Inflammatory macrophage treated with lipopolysaccharide for 1 hour (primary cell): ENCODE measurements around the gene ABCG5.

Experiments used
- DNase-seq, 2 donors: peaks; one replicate each; pipeline ENCODE4 v3.0.0-alpha.2; 2020 to 2022

ABCG5 gene

DNA sequence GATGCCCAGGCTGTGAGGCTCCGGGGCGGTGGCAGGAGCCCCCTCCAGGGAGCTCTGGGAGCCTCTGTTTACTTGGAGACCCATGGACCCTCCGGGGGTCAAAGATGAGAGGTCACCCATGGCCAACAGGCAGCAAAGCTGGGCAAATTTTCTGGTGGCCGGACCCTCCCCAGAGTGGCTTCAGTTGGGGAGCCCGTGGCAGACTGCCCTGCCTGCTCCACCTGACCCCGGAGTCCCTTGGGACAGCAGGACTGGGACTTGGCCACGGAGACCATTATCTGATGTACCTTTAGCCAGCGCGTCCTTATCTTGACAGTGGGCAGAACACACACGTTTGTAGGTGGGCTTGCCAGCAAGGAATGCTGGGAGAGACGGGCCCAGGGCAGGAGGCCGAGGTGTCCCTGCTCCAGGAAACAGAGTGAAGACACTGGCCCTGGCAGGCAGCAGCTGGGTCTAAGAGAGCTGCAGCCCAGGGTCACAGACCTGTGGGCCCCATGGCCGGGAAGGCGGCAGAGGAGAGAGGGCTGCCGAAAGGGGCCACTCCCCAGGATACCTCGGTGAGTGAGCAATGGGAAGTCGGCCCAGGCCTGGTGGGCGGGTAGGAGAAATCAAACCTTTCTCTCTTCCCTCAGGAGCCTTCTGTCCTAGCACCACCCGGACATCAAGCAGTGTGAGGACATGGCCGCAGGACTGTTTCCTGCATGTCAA lies at the start of gene ABCG5, which contains the start of gene ABCG8:
TSS of gene ABCG5 (minus strand) at position 280 of the 708 bp plus-strand sequence. CDS start at position 120, 160 bp downstream.
TSS of gene ABCG8 (plus strand) at position 412 of the 708 bp plus-strand sequence. CDS start at position 495, 83 bp downstream.
- no peak for DNase-seq

DNA sequence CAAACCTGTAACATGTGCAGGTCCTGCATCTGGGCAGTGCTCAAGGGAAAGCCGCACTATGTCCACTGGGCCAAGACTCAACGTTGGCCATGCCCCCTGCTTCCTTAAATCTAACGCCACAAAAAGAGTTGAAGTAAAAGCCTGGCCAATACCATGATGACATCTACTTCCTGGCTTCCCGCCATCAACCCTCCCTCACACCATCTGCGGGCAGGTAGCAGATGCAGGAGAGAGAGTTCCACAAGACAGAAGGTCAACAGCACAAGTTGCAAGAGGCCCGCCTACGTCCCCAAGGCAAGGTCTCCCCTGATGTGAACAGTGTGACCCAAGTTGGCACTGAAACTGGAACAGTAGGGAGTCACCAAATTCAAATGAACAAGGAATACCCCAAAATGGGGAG lies 48.5 kb upstream of the ABCG5 start:
- DNase-seq: no peak

DNA sequence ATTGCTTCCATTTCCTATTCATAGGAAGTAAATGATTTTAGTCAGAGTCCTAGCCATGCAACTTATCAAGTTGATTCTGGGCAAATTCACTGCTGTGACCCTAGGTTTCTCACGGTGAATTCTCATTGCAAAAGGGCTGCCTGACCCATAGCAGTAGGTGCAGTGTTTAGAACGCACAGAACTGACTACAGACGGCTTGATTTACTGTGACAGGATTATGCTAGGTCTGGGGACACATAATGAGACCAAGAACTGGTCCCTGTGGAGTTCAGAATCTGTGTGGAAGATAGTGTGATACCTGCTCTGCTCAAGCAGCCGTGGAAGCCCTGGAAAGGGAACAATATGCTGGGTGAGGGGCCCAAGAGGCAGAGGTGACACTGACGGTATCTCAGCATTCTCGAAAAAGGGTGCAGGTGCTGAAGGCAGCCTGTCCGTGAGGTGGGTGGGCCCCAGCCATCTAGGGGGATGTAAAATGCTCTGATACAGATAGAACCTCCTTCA lies 46.5 kb upstream of the ABCG5 start:
- DNase-seq: no peak

DNA sequence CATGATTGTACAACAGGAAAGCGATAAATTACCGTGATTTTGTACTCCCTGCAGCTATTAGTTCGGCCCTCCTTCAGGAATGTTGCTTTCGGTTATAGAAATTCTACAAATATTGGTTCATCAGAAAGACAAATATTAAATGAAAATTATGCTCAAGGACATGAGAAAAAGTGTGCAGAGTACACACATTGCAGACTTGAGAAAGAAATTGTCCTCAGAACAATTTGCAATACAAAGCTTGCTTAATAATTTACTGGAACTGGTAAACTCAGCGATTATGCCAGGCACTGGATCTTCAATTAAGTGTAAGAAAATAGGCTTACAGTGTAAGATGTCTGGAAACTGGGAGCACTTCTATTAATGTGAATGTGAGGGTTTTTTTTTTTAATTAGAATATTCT lies 46.0 kb upstream of the ABCG5 start:
- DNase-seq: no peak

DNA sequence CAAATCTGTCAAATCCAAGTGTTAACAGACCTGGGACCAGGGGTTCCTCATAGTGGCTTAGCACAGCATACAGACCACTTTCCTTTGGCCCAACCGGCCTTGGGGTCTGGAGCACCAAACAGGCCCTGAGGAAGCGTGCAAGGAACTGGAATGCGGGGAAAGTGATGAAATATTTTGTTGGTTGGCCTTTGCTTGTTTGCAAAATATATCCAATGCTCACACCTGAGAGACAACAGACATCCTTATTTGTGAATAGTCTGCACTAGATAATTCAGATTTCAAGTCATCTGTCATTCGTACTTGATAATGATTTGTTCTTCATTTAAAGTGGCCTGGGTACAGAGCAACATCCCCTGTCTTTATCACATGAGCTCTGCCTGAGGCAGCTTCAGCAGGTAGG lies 43.7 kb upstream of the ABCG5 start:
- no peak for DNase-seq

DNA sequence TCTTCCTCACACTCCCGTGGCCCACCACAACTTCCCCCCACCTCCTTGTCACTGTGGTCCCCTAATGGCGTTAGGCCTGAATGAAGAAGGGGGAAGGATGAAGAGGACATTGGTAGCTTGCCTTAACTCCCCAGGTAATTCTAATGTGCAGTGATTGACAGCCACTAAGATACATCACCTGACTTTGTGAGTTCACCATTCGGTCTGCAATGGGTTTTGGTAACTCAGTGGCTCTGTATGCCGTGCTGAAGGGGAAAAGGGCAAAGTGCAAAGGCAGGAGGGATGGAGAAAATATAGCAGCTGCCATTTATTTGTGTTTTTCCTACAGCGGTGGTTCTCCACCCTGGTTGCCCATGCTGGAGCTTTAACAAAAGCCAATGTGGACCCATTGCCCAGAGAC lies 42.3 kb upstream of the ABCG5 start:
- DNase-seq: no peak

DNA sequence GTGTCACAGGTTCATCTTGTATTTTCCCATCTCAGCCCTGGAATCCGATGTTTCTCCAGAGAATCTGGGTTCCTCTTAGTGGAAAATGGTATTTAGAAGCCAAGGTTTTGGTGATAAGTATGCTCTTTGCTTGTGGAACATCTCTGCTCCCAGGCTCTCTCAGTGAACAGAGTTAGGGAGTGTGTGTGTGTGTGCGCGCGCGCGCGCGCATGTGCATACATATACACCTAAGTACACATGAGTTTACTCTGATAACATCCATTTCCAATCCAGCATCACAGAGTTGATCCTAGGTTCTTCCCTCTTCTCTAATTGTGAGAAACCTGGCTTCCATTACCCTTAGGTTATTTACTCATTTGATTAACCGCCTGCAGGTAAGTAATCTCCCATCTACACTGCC lies 41.8 kb upstream of the ABCG5 start:
- no peak for DNase-seq

DNA sequence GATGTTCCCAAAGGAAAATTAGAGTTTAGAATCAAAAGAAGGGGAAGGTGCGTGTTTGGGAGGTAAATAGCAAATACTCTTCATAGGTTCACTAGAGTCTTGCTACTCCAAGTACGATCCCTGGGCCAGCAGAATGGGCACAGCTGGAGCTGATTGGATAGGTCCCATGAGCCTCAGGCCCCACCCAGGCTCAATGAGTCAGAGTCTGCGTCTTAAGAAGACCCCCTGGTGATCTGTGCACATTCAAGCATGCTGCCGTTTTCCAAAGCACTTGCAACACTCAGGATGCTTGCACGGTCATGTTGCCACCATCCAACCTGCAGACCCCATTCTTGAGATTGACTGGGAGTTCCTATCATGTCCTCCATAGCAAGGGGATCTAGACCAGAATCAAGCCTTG lies 40.6 kb upstream of the ABCG5 start:
- DNase-seq: no peak

DNA sequence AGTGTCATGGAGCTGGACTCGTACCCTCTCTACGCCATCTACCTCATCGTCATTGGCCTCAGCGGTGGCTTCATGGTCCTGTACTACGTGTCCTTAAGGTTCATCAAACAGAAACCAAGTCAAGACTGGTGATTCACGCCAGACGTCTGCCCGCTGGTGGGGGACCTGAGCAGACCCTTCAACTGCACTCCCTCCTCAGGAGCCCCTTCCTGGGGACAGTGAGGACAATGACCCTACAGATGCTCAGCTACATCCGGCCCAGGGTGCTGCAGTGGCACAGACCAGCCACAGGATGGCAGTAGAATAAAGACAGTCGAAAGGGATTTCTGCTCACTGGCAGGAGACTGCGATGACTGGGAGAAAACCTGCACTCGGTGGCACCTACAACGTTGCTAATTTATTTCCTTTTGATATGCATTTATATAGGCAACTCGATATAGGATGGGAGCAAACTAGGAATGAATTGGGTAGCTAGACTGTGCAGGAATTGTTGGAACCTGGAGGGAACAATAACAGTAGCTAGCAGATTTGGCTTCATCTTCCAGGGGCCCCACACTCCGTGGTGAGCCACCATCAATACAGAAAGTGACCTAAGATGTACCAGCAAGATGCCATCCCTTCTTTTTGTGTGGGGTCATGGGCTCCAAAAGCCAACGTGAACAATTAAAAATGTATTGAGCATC lies 39.3 kb upstream of the ABCG5 start:
- DNase-seq: peak; percentile 12 to 63

DNA sequence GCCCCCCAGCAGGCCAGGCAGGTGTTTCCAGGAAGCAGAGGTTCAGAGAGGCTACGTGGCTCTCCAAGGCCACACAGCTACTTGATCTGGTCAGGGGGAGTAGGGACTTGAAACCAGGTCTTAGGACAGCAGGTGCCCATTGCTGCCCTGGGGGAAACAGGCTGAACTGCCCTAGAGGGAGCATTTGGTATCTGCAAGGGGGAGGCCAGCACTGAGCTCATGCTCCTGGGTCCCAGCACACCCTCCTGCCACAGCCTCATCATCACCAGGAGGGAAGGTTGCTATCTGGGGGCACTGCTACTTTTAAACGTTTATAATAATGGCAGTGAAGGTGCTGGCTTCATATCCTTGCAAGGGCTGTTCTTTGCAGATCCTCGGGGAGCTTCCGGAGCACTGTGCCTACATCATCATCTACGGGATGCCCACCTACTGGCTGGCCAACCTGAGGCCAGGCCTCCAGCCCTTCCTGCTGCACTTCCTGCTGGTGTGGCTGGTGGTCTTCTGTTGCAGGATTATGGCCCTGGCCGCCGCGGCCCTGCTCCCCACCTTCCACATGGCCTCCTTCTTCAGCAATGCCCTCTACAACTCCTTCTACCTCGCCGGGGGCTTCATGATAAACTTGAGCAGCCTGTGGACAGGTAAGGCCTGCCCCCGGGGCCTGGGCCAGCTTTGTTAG lies 36.3 kb upstream of the ABCG5 start:
- DNase-seq: no peak

DNA sequence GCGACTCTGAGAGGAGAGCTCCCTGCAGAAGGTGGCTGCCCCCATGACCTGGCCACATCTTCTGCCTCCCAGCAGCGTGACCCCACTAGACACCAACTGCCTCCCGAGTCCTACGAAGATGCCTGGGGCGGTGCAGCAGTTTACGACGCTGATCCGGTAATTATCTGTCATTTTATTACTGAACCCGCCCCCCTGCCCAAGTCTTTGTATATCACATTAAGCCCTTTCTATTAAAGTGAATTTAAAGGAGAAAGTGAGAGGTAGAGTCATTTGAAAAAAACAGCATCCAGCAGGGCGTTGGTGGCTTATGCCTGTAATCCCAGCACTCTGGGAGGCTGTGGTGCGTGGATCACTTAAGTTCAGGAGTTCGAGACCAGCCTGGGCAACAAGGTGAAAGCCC lies 33.5 kb upstream of the ABCG5 start:
- DNase-seq: no peak

DNA sequence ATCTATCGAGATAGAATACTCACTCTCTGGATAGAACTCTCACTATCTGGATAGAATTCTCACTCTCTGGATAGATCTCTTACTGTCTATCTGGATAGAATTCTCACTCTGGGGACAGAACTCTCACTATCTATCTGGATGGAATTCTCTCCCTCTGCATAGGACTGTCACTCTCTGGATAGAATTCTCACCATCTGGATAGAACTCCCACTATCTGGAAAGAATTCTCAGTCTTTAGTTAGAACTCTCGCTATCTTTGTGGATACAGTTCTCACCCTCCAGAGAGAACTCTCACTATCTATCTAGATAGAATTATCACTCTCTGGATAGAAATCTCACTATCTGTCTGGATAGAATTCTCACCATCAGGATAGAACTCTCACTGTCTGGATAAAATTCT lies 16.7 kb upstream of the ABCG5 start:
- DNase-seq: no peak

DNA sequence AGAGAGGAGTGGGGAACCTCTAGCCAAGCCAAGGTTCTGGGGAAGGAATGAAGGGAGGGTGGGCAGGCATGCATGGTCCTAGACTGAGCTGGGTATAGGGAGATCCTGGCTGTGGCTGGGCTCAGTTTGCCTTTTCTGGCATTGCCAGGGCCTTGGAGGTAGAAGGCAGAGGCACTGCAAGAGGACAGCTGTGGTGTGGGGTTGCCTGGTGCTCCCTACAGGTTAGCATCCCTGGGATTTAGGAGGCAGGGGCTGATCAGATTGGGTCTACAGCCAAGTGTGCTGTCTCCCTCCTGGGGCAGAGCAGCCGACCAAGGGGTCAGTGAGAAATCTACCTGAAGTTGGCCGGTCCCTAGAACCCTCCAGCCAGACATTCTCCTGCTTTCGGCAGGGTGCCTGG lies 16.0 kb upstream of the ABCG5 start:
- DNase-seq: no peak

DNA sequence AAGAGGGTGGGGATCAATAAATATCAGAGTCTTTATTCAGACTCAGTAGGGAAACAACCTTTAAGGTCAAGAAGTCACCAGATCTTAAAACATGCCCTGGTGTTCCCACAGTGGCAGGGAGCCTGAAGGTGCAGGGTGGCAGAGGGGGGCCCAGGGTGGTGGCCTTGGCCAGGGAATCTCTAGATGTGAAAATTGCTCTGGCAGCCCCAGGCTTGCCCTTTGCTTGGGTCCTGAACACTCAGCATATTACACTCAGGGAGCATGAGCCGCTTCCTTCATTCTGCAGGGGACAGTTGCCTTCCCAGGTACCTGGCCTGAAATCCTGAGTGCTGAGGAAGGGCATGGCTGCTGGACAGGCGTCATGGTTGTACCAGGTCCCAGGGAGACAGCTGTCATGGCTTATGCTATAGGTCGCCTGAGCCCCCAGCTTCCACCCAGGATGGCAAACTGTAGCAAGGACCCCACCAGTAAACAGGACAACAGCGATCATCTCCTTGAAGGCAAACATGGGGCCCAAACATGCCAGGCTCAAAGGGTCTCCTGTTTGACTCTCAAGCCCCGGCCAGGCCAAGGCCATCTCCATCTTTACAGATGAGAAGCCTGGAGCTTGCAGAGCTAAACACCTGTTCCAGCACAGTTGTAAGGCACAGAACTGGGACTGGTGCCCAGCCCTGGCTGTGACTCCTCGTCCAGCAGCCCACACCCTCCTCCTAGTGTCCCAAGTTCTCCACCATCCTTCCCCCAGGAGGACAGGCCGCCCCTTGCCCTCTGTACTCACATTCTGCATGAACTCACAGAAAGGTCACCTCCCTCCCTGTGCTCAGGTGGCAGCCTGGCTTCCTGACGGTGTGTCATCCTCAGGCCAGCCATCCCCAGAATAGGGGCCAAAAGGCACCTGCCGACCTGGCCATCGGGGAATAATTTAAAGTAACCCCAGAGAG lies 14.8 kb upstream of the ABCG5 start:
- no peak for DNase-seq

DNA sequence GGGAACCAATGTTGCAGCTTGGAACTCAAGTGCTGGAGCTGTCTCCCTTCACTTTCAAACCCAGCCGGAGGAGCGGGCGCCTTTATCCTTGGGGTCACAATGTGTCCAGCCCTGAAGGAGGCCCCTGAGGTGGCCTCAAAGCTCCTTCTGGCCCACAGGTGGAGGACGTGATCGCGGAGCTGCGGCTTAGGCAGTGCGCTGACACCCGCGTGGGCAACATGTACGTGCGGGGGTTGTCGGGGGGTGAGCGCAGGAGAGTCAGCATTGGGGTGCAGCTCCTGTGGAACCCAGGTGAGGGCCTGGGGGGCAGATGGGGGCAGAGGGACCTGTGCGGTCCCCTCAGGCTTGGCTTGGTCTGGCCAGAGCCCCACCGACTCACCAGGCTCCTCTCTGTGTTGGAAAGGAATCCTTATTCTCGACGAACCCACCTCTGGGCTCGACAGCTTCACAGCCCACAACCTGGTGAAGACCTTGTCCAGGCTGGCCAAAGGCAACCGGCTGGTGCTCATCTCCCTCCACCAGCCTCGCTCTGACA lies 13.6 kb upstream of the ABCG5 start:
- no peak for DNase-seq

DNA sequence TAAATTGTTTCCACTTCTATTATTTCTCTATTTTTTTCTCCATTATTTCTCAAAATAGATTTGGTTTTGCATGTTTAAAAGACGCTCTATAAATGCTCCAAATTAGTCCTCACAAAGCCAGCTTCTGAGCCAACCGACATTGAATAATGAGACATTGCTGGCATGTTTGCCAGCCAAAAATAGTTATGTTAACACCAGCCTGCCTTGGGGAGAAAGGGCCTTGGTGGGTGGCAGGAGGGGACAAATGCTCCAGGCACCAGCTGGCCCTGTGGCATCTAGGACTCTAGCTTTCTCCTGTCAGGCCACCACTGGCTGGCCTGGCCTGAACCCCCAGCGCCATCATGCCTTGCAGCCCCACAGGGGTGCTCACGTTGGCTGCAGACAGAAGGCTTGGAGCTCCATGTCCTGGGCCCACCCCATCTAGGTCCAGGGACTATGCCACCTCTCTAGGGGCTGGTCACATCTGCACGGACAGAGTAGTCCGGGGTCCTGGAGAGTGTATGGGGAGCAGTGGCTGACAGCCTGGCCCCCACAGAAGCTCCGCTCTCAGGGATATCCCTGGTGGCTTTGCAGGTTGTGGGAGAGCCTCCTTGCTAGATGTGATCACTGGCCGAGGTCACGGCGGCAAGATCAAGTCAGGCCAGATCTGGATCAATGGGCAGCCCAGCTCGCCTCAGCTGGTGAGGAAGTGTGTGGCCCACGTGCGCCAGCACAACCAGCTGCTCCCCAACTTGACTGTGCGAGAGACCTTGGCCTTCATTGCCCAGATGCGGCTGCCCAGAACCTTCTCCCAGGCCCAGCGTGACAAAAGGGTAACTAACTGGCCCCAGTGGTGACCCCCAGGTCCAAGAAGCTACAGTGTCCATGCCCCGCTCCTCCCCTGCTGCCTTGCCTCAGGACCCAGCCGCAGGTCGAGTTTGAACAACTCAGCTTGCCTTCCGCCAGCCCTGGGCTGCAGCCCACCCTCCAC lies 12.7 kb upstream of the ABCG5 start:
- no peak for DNase-seq

DNA sequence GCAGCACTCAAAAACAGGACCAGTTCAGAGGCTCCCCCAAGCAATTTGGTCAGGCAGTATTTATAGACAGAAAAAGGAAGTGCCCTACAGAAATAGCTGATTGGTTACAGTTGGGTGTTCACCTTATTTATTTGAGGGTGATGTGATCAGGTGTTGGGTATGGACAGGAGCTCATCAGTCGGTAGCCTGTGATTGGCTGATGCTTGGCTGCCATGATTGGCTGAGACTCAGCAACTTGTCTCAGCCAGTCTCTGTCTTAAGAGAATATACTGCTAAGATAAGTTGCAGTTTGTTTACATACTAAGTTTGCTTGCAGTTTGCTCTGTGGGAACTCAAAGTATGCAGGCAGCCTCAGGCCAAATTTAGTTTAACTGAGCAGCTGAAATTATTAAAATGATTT lies 9.6 kb upstream of the ABCG5 start:
- DNase-seq: no peak

DNA sequence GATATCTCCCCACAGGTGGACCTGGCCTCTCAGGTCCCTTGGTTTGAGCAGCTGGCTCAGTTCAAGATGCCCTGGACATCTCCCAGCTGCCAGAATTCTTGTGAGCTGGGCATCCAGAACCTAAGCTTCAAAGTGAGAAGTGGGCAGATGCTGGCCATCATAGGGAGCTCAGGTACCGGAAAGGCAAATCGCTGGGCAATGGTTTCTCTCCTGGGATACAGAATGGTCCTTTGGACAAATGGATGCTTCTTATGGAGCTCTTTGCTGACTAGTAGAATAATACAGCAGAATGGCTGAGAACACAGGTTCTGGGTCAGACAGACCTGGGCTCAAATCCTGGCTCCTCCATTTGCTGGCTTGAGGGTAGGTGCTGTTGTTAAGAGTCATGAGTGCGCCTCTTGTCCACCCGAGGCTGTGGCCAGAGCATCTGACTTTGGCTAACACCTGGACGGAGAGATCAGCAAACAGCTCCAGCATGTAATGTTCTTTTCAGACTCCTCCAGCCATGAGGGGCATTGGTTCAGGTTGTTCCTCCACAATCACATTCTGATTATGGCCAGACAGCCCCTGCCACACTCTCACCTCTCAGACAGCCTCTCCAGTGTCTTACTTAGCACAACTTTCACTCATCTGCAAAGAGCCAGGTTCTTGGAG lies 7.6 kb upstream of the ABCG5 start:
- DNase-seq: no peak

DNA sequence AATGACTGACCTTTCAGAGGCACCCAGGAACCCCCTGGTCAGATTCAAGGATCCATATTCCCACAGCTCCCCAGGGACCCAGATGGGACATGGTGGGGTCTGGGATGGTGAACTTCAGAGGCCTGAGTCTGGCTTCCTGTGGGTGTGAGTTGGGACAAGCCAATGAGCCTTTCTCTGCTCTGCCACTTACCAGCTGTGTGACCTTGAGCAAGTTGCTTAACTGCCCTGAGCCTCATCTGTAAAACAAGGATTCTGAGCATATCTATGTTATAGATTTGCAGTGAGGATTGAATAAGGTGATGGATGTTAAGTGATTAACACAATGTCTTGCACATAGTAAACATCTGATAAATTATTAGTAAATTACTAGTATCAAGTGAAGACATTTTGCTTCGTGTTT lies 6.5 kb upstream of the ABCG5 start:
- DNase-seq: no peak

DNA sequence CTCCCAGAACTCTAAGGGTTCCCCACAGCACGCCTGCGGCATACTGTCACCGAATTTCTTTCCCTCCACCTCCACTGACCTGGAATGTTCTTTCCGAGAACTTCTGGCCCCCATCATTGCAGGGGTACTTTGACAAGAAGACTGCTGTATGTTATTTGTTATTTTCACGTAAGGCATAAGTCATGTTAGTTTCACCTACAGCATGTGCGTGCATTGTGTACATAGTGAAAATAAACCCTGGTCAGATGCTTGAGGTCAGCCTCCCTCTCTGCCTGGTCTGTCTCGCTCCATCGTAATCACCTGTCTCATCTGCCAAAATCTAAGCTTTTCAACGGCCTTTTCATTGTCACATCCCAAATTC lies 4.2 kb upstream of the ABCG5 start:
- DNase-seq: no peak
